Adrenal gland (tissue), 5 donors: Measurements from ENCODE around the gene ZNF8.

ENCODE experiments used
- CTCF ChIP-seq, 6 experiments: fragments of 450-650 bp in 4 of 6; fragments of 200-600 bp in 2 of 6; sonication (generic) in 1 of 6; IDR thresholded peaks; 1 replicate in 5 of 6; 2 replicates in 1 of 6; pipeline versions ENCODE4 v1.5.1 to v1.8.0; 2016 to 2021; ENCODE audit warnings: antibody characterized with exemption in 6 of 6, mild to moderate bottlenecking in 2 of 6, moderate library complexity in 1 of 6
- POLR2A ChIP-seq, 2 donors: fragments of 450-650 bp; IDR thresholded peaks; one replicate each; pipeline ENCODE4 v1.6.1; 2017; ENCODE audit warnings: antibody characterized with exemption in 2 of 2, mild to moderate bottlenecking in 2 of 2, moderate library complexity in 1 of 2
- donor health status: DM: no; HTN: no; CAD: no.

- TF ChIP-seq CTCF (IDR thresholded peaks at IDR 0.05) (no peak), POLR2A (IDR thresholded peaks at IDR 0.05) (no peak)
These were observed 32.6 kb downstream of the ZNF8 start for GRCh38 chr19:58311345-58311865.
